A549 treated with AZD9567 at 1 μM for 4 hours (cell line): Measurements from ENCODE around the gene ZNF790. TPM values are rescaled to one million over a fixed set of nuclear protein-coding genes. Genes with fewer than 3 reads are reported as not detected.

Experiments used
- total RNA-seq: library from RNA; stranded (reverse); fragments of 200-300 nt; extraction: Qiagen RNA extraction; gene quantifications from 5 replicates; pipeline ENCODE4 v1.2.3, GENCODE V29; 2022; ENCODE audit not compliant: insufficient read depth

Gene ZNF790
- total RNA-seq = 0.06 to 0.44 TPM (median 0.17 TPM) in 4 of 5 replicates, not detected in the other

GRCh38 chr19:36837906-36838783 lies at the start of gene ZNF790:
Gene ZNF790, minus strand, starts transcription at chr19:36838387. Its CDS starts 12,768 bp downstream, at chr19:36825619.

GRCh38 chr19:36850559-36851442 lies 12.6 kb upstream of the ZNF790 start, which contains the start of gene ZNF345:
Gene ZNF345, plus strand, starts transcription at chr19:36850876. Its CDS starts 25,955 bp downstream, at chr19:36876831.

GRCh38 chr19:36772311-36773222 lies 65.6 kb downstream of the ZNF790 start, which contains the start of gene ZNF850:
Gene ZNF850, minus strand, starts transcription at chr19:36772807. Its CDS starts 10,201 bp downstream, at chr19:36762606.

Other genes starting within 250 kb of the ZNF790 start
- 0.05 to 0.09 TPM (median 0.05 TPM) in 3 of 5 replicates, not detected in the others for gene ZNF382, start 233.1 kb downstream of the ZNF790 start, total RNA-seq
- gene ZNF461, start 171.6 kb downstream of the ZNF790 start, total RNA-seq = 7.5 to 11.8 TPM (median 7.8 TPM) in 5 replicates
- 8.5 to 15.4 TPM (median 9.9 TPM) in 5 replicates for gene ZNF567, start 150.8 kb downstream of the ZNF790 start, total RNA-seq
- gene ZNF850, start 65.6 kb downstream of the ZNF790 start, total RNA-seq = 0.29 to 0.63 TPM (median 0.33 TPM) in 5 replicates
- 0.06 to 1.0 TPM (median 0.15 TPM) in 5 replicates for gene ZNF345, start 12.5 kb upstream of the ZNF790 start, total RNA-seq
- gene ZNF829, start 77.9 kb upstream of the ZNF790 start, total RNA-seq = 0.33 to 0.42 TPM (median 0.37 TPM) in 4 of 5 replicates, not detected in the other
- 0.86 to 5.1 TPM (median 1.1 TPM) in 5 replicates for gene ZNF568, start 77.9 kb upstream of the ZNF790 start, total RNA-seq
- 4.2 to 6.4 TPM (median 4.6 TPM) in 5 replicates for gene ZNF420, start 240.0 kb upstream of the ZNF790 start, total RNA-seq